Uterus (tissue), 4 donors: Measurements from ENCODE around the gene GPX2. TPM values are rescaled to one million over a fixed set of nuclear protein-coding genes. Genes with fewer than 3 reads are reported as not detected.

Experiments used
- DNase-seq, 2 donors: peaks; one replicate each; pipeline ENCODE4 v3.0.0-alpha.2; 2019 to 2020
- H3K27ac ChIP-seq, 2 donors: fragments of 200-600 bp; sonication (generic); 1 replicate in 1 of 2; 2 replicates in 1 of 2; pipeline ENCODE4 v1.5.1; 2016 to 2018
- H3K27me3 ChIP-seq, 2 donors: fragments of 200-600 bp; sonication (generic); one replicate each; pipeline ENCODE4 v1.5.1; 2018 to 2019; ENCODE audit warnings: control low read depth in 1 of 2
- H3K36me3 ChIP-seq, 2 donors: fragments of 200-600 bp; sonication (generic); one replicate each; pipeline ENCODE4 v1.5.1; 2019; ENCODE audit warnings: control low read depth in 1 of 2
- H3K4me1 ChIP-seq, 2 donors: fragments of 200-600 bp; sonication (generic); one replicate each; pipeline ENCODE4 v1.5.1; 2018 to 2019; ENCODE audit warnings: control low read depth in 1 of 2
- H3K4me3 ChIP-seq, 2 donors: fragments of 200-600 bp; sonication (generic); 1 replicate in 1 of 2; 2 replicates in 1 of 2; pipeline ENCODE4 v1.5.1; 2018 to 2019; ENCODE audit warnings: mild to moderate bottlenecking in 1 of 2
- H3K9me3 ChIP-seq, 2 donors: fragments of 200-600 bp; sonication (generic); one replicate each; pipeline ENCODE4 v1.5.1; 2019; ENCODE audit warnings: control low read depth in 1 of 2
- CTCF ChIP-seq, 4 experiments: fragments of 200-600 bp in 2 of 4; fragments of 450-650 bp in 2 of 4; sonication (generic) in 2 of 4; IDR thresholded peaks; one replicate each; pipeline ENCODE4 v1.5.1; 2016 to 2019; ENCODE audit warnings: antibody characterized with exemption in 4 of 4, mild to moderate bottlenecking in 2 of 4, moderate library complexity in 1 of 4
- POLR2A ChIP-seq, 2 donors: fragments of 450-650 bp; IDR thresholded peaks; one replicate each; pipeline ENCODE4 v1.6.1; 2016; ENCODE audit warnings: antibody characterized with exemption in 2 of 2, mild to moderate bottlenecking in 1 of 2, moderate library complexity in 1 of 2
- intact Hi-C: fragments of 100-400 bp; cut with DNase I; formaldehyde crosslinking; loops from one replicate; pipeline ENCODE4 v1.15.1; 2023; ENCODE audit warnings: low total_unique reads
- total RNA-seq, 4 donors: library from RNA; depleted of rRNA in 3 of 4; stranded (reverse); fragments of >200 nt in 3 of 4; gene quantifications; one replicate each; pipeline versions ENCODE4 v1.1.0 to v1.2.4, GENCODE V29; 2014 to 2023
- donor health status: DM: yes; HTN: yes; CAD: no.

GPX2 gene
- under 1 TPM in 1 of 4 donors, not detected in 3; 0.29 TPM for total RNA-seq

GRCh38 chr14:64942531-64943111 lies at the start of gene GPX2:
GPX2 (minus strand) TSS chr14:64942745; CDS start chr14:64942726, 19 bp downstream.
- Histone ChIP-seq H3K9me3 (no peaks in the 10 kb centered on the region), H3K4me1 (no peaks in the 10 kb centered on the region), H3K36me3 (no peaks in the 10 kb centered on the region), H3K27ac (no peak within 1 kb of the TSS), H3K27me3 (no peaks in the 10 kb centered on the region), H3K4me3 (no peak within 1 kb of the TSS)
- DNase-seq = no peak
- TF ChIP-seq POLR2A (IDR thresholded peaks at IDR 0.05) = no peak
- intact Hi-C loops = no loop called here

- DNase-seq = no peak
- no peak overlapping the region for H3K4me3 ChIP-seq
- TF ChIP-seq POLR2A (IDR thresholded peaks at IDR 0.05) = no peak
- no peak for TF ChIP-seq CTCF (IDR thresholded peaks at IDR 0.05)
These were observed 48.4 kb upstream of the GPX2 start for GRCh38 chr14:64990939-64991338.

GRCh38 chr14:64990296-64990695 lies 47.8 kb upstream of the GPX2 start:
- H3K4me3 ChIP-seq = no peak overlapping the region
- TF ChIP-seq POLR2A (IDR thresholded peaks at IDR 0.05) (no peak), CTCF (IDR thresholded peaks at IDR 0.05) (no peak)
- H3K27ac ChIP-seq = no peak overlapping the region
- intact Hi-C loops = no loop called here
- no peaks in the 10 kb centered on the region for H3K27me3 ChIP-seq
- H3K4me1 ChIP-seq = no peaks in the 10 kb centered on the region
- no peak for DNase-seq
- no peaks in the 10 kb centered on the region for H3K9me3 ChIP-seq
- H3K36me3 ChIP-seq = no peaks in the 10 kb centered on the region

More at GRCh38 chr14:64990939-64991338, 48.4 kb upstream of the GPX2 start:
- Histone ChIP-seq H3K27ac (no peak overlapping the region), H3K27me3 (no peaks in the 10 kb centered on the region), H3K4me1 (no peaks in the 10 kb centered on the region), H3K9me3 (no peaks in the 10 kb centered on the region), H3K36me3 (no peaks in the 10 kb centered on the region)
- intact Hi-C loops = no loop called here

- Histone ChIP-seq H3K4me1 (no peaks in the 10 kb centered on the region), H3K27ac (peak overlapping the region; percentile 74 to 83), H3K4me3 (peak overlapping the region; percentile 59 to 73), H3K27me3 (no peaks in the 10 kb centered on the region), H3K9me3 (no peaks in the 10 kb centered on the region), H3K36me3 (no peaks in the 10 kb centered on the region)
- no peak for DNase-seq
- TF ChIP-seq POLR2A (IDR thresholded peaks at IDR 0.05) (no peak), CTCF (IDR thresholded peaks at IDR 0.05) (no peak)
- intact Hi-C loops = no loop called here
These were observed 44.9 kb upstream of the GPX2 start for GRCh38 chr14:64987438-64987767.

- Histone ChIP-seq H3K27me3 (no peaks in the 10 kb centered on the region), H3K9me3 (no peaks in the 10 kb centered on the region), H3K4me1 (no peaks in the 10 kb centered on the region), H3K27ac (peak within 1 kb of the TSS; percentile 74 to 83), H3K36me3 (no peaks in the 10 kb centered on the region), H3K4me3 (peak within 1 kb of the TSS; percentile 59 to 73)
- peak; percentile 95 for DNase-seq
- intact Hi-C loops = no loop called here
- TF ChIP-seq POLR2A (IDR thresholded peaks at IDR 0.05) (peak; percentile 30 to 37), CTCF (IDR thresholded peaks at IDR 0.05) (peak; percentile 67 to 91 (median 82))
These were observed 44.3 kb upstream of the GPX2 start, which contains the start of gene FNTB for GRCh38 chr14:64986648-64987437. FNTB (plus strand) TSS chr14:64986895; CDS start chr14:64986954, 59 bp downstream.
